ENCODE results near the gene LRRC61. TPM values are rescaled to one million over a fixed set of nuclear protein-coding genes. Genes with fewer than 3 reads are reported as not detected.
"Not testable (repeated sequence)": the region's sequence is repeated elsewhere in the genome, so short reads cannot be mapped to it uniquely, and the experiment has no call there.

The LRRC61 gene
- 0.44 TPM for polyA plus RNA-seq (2013, experiment 1 of 2; ENCODE audit: insufficient read length)
- polyA plus RNA-seq (2013, experiment 2 of 2; ENCODE audit: insufficient read length) = 0.13 TPM

- peak; percentile 7 for DNase-seq
Observed at GRCh38 chr7:150322833-150323681, at the start of gene LRRC61, which contains the start of gene ACTR3C. TSS of gene LRRC61 (plus strand) at chr7:150323355. CDS start at chr7:150336862, 13,507 bp downstream. TSS of gene ACTR3C (minus strand) at chr7:150323545. CDS start at chr7:150295296, 28,249 bp downstream.

GRCh38 chr7:150276132-150276695 lies 46.9 kb upstream of the LRRC61 start:
- peak; percentile 22 for DNase-seq

- not testable (repeated sequence) for DNase-seq
Observed at GRCh38 chr7:150278383-150278782, 44.8 kb upstream of the LRRC61 start.

- DNase-seq = not testable (repeated sequence)
Observed at GRCh38 chr7:150281681-150282403, 41.3 kb upstream of the LRRC61 start.

- DNase-seq = not testable (repeated sequence)
Observed at GRCh38 chr7:150283111-150283510, 40.0 kb upstream of the LRRC61 start.

- not testable (repeated sequence) for DNase-seq
Observed at GRCh38 chr7:150283608-150284007, 39.5 kb upstream of the LRRC61 start.

- peak; percentile 1 for DNase-seq
Observed at GRCh38 chr7:150285849-150286754, 37.1 kb upstream of the LRRC61 start.

GRCh38 chr7:150287815-150288214 lies 35.3 kb upstream of the LRRC61 start:
- DNase-seq = not testable (repeated sequence)

- DNase-seq = not testable (repeated sequence)
Observed at GRCh38 chr7:150288816-150289215, 34.3 kb upstream of the LRRC61 start.

- not testable (repeated sequence) for DNase-seq
Observed at GRCh38 chr7:150290317-150290716, 32.8 kb upstream of the LRRC61 start.

- not testable (repeated sequence) for DNase-seq
Observed at GRCh38 chr7:150295027-150295426, 28.1 kb upstream of the LRRC61 start.

GRCh38 chr7:150295614-150296013 lies 27.5 kb upstream of the LRRC61 start:
- not testable (repeated sequence) for DNase-seq

- DNase-seq = not testable (repeated sequence)
Observed at GRCh38 chr7:150296802-150297201, 26.4 kb upstream of the LRRC61 start.

GRCh38 chr7:150297978-150298377 lies 25.2 kb upstream of the LRRC61 start:
- DNase-seq = not testable (repeated sequence)

- DNase-seq = not testable (repeated sequence)
Observed at GRCh38 chr7:150302908-150303310, 20.2 kb upstream of the LRRC61 start.

GRCh38 chr7:150304499-150305258 lies 18.5 kb upstream of the LRRC61 start:
- DNase-seq = not testable (repeated sequence)

GRCh38 chr7:150305259-150305902 lies 17.8 kb upstream of the LRRC61 start:
- DNase-seq = not testable (repeated sequence)

GRCh38 chr7:150305903-150306284 lies 17.3 kb upstream of the LRRC61 start:
- DNase-seq = not testable (repeated sequence)

GRCh38 chr7:150306377-150306776 lies 16.8 kb upstream of the LRRC61 start:
- DNase-seq = not testable (repeated sequence)

GRCh38 chr7:150307129-150307528 lies 16.0 kb upstream of the LRRC61 start:
- DNase-seq = no peak

All from fibroblast of skin of back (primary cell).